ENCODE measurements around the gene SEMA3E. TPM values are rescaled to one million over a fixed set of nuclear protein-coding genes. Genes with fewer than 3 reads are reported as not detected.

The SEMA3E gene
- total RNA-seq, 1 experiment from 2014 or later = 2.5 TPM

- ChIA-PET POLR2A (no interaction called here), CTCF (no interaction called here)
Observed at GRCh38 chr7:83504330-83504729, 144.6 kb downstream of the SEMA3E start.

More at GRCh38 chr7:83504330-83504729, 144.6 kb downstream of the SEMA3E start:
- TF ChIP-seq ATF3 (CRISPR knock-in tag; conservative IDR thresholded peaks at IDR 0.05) (no peak), CTCF (IDR thresholded peaks at IDR 0.05) (no peak), USF2 (CRISPR knock-in tag; IDR thresholded peaks at IDR 0.05) (no peak), ZNF425 (CRISPR knock-in tag; conservative IDR thresholded peaks at IDR 0.05) (no peak), ARID4B (CRISPR knock-in tag; IDR thresholded peaks at IDR 0.05; ENCODE audit: borderline replicate concordance) (no peak), E2F5 (CRISPR knock-in tag; IDR thresholded peaks at IDR 0.05) (no peak), CBFB (CRISPR knock-in tag; IDR thresholded peaks at IDR 0.05; ENCODE audit: low read depth) (no peak), AFF4 (CRISPR knock-in tag; IDR thresholded peaks at IDR 0.05; ENCODE audit: borderline replicate concordance) (no peak), SOX15 (CRISPR knock-in tag; IDR thresholded peaks at IDR 0.05) (no peak), ZNF396 (CRISPR knock-in tag; IDR thresholded peaks at IDR 0.05; ENCODE audit: borderline replicate concordance) (no peak), SP1 (CRISPR knock-in tag; conservative IDR thresholded peaks at IDR 0.05) (no peak), ZNF317 (CRISPR knock-in tag; IDR thresholded peaks at IDR 0.05; ENCODE audit: borderline replicate concordance, low read depth) (no peak)
- no peak overlapping the region for H3K27ac Mint-ChIP-seq
- no peaks in the 10 kb centered on the region for H3K27me3 Mint-ChIP-seq (ENCODE audit: low read depth)
- no peaks in the 10 kb centered on the region for H3K36me3 Mint-ChIP-seq
- H3K4me3 Mint-ChIP-seq = no peak overlapping the region
- ATAC-seq = no peak
- H3K4me1 Mint-ChIP-seq = no peaks in the 10 kb centered on the region
- DNase-seq (ENCODE audit: low spot score) = no peak
- H3K9me3 Mint-ChIP-seq = no peaks in the 10 kb centered on the region
